A549 (cell line): Measurements from ENCODE around the gene AOAH.

ENCODE experiments used
- CHD2 ChIP-seq: fragments of 150-350 bp; IDR thresholded peaks from 2 replicates; pipeline ENCODE4 v1.6.1; 2014; ENCODE audit warnings: low read length; ENCODE audit not compliant: partially characterized antibody
- JUN ChIP-seq, 2 experiments: fragments of >200 bp; sonication (Bioruptor Twin); formaldehyde crosslinking; IDR thresholded peaks; 2 replicates in 1 of 2; 3 replicates in 1 of 2; pipeline ENCODE4 v1.6.1; 2016 to 2017
- KDM1A ChIP-seq: fragments of 200-600 bp; sonication (generic); IDR thresholded peaks from 2 replicates; pipeline ENCODE4 v1.6.1; 2016; ENCODE audit warnings: low read depth, mild to moderate bottlenecking
- MAZ ChIP-seq: fragments of 150-350 bp; IDR thresholded peaks from 2 replicates; pipeline ENCODE4 v1.6.1; 2014; ENCODE audit warnings: antibody characterized with exemption, low read depth, low read length, borderline replicate concordance
- POLR2A ChIP-seq: IDR thresholded peaks from 2 replicates; pipeline ENCODE4 v1.6.1; 2012; ENCODE audit warnings: mild to moderate bottlenecking, low read length

- no peak for TF ChIP-seq MAZ
- no peak for TF ChIP-seq KDM1A
- TF ChIP-seq CHD2, result no peak
- no peak for TF ChIP-seq JUN (IDR thresholded peaks at IDR 0.05)
- no peak for TF ChIP-seq POLR2A
These were observed 124.5 kb downstream of the AOAH start for GRCh38 chr7:36599645-36600313.
